Endometrium (tissue), 2 donors: ENCODE measurements around the gene ATRIP.
"Not testable (repeated sequence)": the region's sequence is repeated elsewhere in the genome, so short reads cannot be mapped to it uniquely, and the experiment has no call there.

Experiments used
- FAIRE-seq: peaks from 2 replicates; lab custom pipeline; 2012; peaks lifted over from hg19 to GRCh38; lab: Jason Lieb, UNC
- donor health status: control.
- donor health status: control.

Gene ATRIP

GRCh38 chr3:48469046-48469915 lies 22.7 kb downstream of the ATRIP start:
- FAIRE-seq = no peak

GRCh38 chr3:48470286-48470685 lies 23.7 kb downstream of the ATRIP start:
- no peak for FAIRE-seq

- no peak for FAIRE-seq
These were observed 26.1 kb downstream of the ATRIP start for GRCh38 chr3:48472673-48472922.

GRCh38 chr3:48472923-48473616 lies 26.5 kb downstream of the ATRIP start:
- peak; percentile 29 for FAIRE-seq

- no peak for FAIRE-seq
These were observed 27.0 kb downstream of the ATRIP start for GRCh38 chr3:48473617-48473952.

GRCh38 chr3:48474031-48474430 lies 27.5 kb downstream of the ATRIP start:
- not testable (repeated sequence) for FAIRE-seq

- no peak for FAIRE-seq
These were observed 28.1 kb downstream of the ATRIP start for GRCh38 chr3:48474619-48475018.

- FAIRE-seq = no peak
These were observed 28.7 kb downstream of the ATRIP start for GRCh38 chr3:48475188-48475587.

GRCh38 chr3:48476426-48477053 lies 30.0 kb downstream of the ATRIP start:
- no peak for FAIRE-seq

- no peak for FAIRE-seq
These were observed 31.5 kb downstream of the ATRIP start for GRCh38 chr3:48477959-48478520.

GRCh38 chr3:48478626-48479555 lies 32.4 kb downstream of the ATRIP start:
- FAIRE-seq = no peak

GRCh38 chr3:48480891-48481290 lies 34.4 kb downstream of the ATRIP start:
- FAIRE-seq = not testable (repeated sequence)

GRCh38 chr3:48482822-48483221 lies 36.3 kb downstream of the ATRIP start:
- FAIRE-seq = not testable (repeated sequence)

GRCh38 chr3:48486952-48487351 lies 40.4 kb downstream of the ATRIP start:
- no peak for FAIRE-seq

- no peak for FAIRE-seq
These were observed 46.1 kb downstream of the ATRIP start for GRCh38 chr3:48492461-48493202.

- no peak for FAIRE-seq
These were observed 46.6 kb downstream of the ATRIP start for GRCh38 chr3:48493203-48493501.

GRCh38 chr3:48500656-48501055 lies 54.1 kb downstream of the ATRIP start:
- FAIRE-seq = no peak

- no peak for FAIRE-seq
These were observed 54.7 kb downstream of the ATRIP start for GRCh38 chr3:48501196-48501595.

- FAIRE-seq = no peak
These were observed 55.6 kb downstream of the ATRIP start for GRCh38 chr3:48502121-48502520.

GRCh38 chr3:48502728-48503168 lies 56.2 kb downstream of the ATRIP start:
- FAIRE-seq = no peak

GRCh38 chr3:48503401-48504050 lies 57.0 kb downstream of the ATRIP start:
- FAIRE-seq = no peak
